Activated CD8-positive, alpha-beta memory T cell treated with anti-CD3 and anti-CD28 coated beads, Interleukin-2, amount 50 U/mL, for 4 hours (primary cell): ENCODE results near the gene AFF2.

Experiments
- DNase-seq: peaks from one replicate; pipeline ENCODE4 v3.0.0-alpha.2; 2020

The AFF2 gene

GRCh38 chrX:148940411-148940996 is 440.1 kb downstream of the AFF2 start:
- no peak for DNase-seq

DNA sequence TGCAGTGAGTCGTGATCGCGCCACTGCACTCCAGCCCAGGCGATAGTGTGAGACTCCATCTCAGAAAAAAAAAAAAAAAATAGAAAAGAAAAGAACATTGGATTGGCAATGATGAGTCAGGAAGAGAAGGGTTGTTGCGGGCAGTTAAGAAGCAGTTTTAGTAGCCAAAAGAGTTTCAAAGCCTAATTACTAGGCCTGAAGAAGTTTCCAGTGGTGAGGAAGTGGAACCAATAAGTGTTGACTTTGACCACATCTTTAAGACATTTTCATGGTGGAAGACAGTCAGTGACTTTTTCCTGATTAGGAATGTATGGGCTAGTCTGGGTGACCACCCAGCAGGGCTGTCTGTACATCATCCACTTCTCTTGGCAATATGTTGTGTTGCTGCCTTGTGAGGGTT is 442.3 kb downstream of the AFF2 start:
- no peak for DNase-seq

DNA sequence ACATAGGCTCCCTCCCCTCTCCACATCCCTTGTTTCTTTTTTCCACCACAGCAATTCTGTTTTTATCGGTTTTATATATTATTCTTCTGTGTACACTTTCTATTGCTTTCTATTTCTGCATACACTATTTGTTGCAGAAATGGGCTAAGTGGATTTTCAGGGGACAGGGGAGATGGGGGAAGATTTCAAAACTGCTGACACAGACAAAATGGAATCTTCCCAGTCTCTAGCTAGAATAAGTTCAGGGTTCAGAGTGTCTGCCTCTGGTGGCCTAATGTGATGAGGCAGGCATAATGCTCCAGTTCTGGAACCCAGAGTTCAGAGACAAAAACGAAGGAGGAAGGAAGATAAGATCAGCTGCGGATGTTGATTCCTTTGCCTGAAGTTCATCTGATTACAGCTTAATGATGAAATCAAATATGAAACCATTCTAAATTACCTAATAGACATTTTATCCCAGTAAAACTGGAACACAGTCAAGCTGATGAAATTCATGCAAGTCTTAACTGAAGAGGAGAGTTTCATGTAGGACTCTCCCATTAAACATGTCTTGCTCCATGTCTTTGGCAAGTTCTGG is 447.1 kb downstream of the AFF2 start:
- DNase-seq = no peak

GRCh38 chrX:148956352-148956751 is 455.9 kb downstream of the AFF2 start:
- DNase-seq = no peak

- DNase-seq = no peak
Observed at GRCh38 chrX:148958901-148959300, 458.5 kb downstream of the AFF2 start.

- no peak for DNase-seq
Observed at GRCh38 chrX:148960060-148960459, 459.6 kb downstream of the AFF2 start.

- DNase-seq = no peak
Observed at GRCh38 chrX:148961985-148962384, 461.6 kb downstream of the AFF2 start.

GRCh38 chrX:148976571-148977400 is 476.4 kb downstream of the AFF2 start:
- no peak for DNase-seq

DNA sequence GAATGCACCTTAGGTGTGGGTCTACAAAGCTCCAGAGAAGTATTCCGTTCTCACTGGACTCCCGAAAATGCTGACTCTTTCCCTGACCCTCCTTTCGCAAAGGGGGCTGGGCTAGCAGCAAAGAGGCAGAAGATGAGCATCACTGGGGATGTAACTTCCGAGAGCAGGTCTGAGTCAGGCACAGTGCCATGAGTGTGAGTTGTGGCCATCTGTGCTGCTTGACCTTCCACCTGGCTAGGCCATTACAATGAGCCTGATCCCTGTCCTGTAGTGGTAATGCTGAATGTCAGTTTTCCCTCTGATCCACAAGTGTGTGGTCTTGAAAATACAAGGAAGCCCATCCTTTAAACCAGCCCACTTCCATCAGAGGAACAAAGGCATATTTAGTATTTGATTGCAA is 479.4 kb downstream of the AFF2 start:
- DNase-seq = no peak

GRCh38 chrX:148984238-148984637 is 483.8 kb downstream of the AFF2 start:
- no peak for DNase-seq

DNA sequence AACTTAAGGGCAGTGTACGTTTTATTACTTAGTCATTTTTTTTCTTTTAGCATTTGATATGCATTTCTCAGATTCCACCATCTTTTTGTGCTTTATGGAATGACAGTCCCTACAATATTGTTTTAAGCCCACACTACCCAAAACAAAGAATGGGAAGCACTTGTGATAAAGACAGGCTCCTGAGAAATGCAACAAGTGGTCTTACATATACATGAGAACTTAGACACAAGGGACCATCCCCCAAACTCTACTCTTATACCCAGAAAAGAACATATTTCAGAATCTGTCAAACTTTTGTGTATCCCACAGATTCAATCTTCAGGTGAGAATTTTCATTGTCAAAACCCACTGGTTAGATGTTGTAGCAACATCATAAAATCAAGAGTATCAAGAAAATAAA is 491.1 kb downstream of the AFF2 start:
- no peak for DNase-seq

GRCh38 chrX:148995661-148996060 is 495.2 kb downstream of the AFF2 start:
- DNase-seq = no peak

DNA sequence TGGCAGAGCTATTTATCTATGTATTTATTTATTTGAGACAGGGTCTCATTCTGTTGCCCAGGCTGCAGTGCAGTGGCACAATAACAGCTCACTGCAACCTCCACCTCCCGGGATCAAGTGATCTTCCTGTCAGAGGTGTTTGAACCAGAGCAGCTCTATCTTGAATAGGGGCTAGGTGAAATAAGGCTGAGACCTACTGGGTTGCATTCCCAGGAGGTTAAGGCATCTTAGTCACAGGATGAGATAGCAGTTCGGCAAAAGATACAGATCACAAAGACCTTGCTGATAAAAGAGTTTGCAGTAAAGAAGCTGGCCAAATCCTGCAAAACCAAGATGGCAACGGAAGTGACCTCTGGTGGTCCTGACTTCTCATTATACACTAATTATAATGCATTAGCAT is 501.9 kb downstream of the AFF2 start:
- DNase-seq = no peak

GRCh38 chrX:149003863-149004660 is 503.6 kb downstream of the AFF2 start:
- no peak for DNase-seq

GRCh38 chrX:149004936-149005335 is 504.5 kb downstream of the AFF2 start:
- no peak for DNase-seq

DNA sequence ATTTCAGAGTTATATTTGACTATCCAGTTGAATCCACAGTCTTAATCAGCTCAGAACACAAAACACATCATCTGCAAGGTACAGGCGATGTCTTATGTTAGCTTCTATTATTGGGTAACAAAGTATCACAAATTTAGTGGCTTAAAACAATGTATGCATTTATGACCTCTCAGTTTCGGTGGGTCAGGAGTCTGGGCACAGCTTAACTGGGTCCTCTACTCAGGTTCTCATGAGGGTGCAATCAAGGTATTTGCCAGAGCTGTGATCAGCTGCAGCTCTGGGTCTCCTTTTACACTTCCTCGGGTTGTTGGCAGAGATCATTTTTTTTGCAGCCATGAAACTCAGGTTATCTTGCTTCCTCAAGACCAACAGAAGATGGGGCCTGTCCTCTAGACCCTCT is 505.8 kb downstream of the AFF2 start:
- no peak for DNase-seq

DNA sequence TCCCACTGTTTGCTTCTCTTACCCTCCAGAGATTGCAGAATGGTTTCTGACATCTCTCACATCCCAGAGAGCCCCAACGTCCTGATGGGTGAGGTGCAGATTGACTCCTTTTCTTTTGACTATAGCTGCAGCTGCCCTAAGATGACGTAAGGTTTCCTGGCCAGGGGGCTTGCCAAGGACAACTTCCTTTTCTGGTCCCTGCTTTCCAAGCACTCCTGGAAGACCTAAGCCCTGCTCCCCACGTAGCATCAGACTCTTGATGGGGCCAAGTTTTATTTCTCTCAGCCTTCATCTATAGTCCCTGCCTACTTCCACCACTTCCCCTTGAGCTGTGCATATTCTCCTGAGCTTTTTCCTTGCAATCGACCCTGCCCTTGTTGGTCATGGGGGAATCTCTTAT is 507.0 kb downstream of the AFF2 start:
- no peak for DNase-seq

DNA sequence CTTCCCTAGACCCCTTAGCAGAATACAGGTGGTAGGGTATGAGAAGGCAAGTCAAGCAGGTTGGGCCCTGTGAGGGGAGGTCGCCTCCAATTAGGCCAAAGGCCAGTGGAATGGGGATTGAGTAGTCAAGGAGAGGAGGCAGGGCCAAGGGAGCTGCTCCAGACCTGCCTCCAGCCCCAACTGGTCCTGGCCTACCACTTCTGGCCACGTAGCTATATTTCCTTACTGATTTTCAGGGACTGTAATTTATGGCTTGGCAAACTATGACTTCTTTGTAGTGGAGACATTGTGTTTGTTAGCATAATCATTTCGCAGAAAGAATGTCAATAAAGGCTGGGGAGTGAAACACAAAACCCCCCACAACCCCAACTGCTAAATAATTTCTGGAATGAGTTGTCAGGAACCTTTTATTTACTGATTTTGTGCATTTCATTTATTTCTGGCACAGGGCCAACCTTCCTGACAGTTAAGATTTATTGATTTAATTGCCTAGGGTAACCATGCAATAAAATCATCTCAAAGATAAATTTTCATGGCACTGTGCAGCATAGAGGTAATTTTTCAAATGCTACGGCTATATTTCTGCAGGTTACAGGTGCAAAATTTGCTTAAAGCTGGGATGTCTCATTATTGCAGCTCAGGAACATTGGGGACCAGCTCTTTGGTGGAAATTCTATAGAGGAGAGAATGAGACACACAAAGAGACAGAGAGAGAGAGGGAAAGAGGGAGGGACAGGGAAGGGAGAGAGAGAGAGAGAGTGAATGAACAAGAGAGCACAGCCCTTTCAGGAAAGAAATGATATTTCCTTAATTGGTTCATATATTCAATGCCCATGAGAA is 509.8 kb downstream of the AFF2 start:
- no peak for DNase-seq

- no peak for DNase-seq
Observed at GRCh38 chrX:149010853-149011224, 510.4 kb downstream of the AFF2 start.

DNA sequence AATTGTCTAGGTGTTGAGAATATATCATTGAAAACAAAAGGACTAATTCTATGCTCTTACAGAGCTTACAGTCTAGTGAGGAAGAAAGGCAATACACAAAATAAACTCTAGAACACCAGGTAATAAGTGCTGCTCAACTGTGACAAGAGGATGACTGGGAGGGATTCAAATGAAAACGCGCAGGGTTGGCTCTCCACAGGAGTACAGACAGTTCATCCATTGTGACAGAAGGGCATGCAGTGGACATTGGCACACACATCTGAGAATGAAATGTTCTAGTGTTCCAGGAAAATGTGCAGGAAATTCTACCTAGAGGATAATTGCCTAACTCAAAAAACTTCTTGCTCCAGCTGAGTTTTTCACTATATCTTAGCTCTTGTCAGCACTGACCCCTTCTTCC is 512.7 kb downstream of the AFF2 start:
- no peak for DNase-seq

- no peak for DNase-seq
Observed at GRCh38 chrX:149021159-149021558, 520.7 kb downstream of the AFF2 start.

GRCh38 chrX:149022485-149022884 is 522.1 kb downstream of the AFF2 start:
- DNase-seq = no peak

DNA sequence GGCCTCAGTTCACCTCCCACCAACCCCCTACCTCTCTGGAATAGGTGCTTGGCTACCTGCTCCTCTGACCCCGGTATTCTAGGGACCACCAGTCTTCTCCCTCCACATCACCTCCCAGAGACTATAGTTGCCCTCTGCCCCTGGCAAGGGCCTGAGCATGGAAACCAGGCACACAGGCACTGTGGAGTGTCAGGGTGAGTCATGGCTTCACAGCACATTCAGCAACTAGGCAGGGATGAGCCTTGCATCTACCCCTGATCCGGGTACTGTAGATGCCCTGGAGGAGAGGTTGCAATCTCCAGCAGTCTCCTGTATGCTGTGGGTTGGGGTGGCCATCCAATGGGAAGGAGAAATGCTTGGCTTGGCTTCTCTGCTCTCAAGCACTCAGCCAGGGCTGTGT is 532.0 kb downstream of the AFF2 start:
- no peak for DNase-seq
